Suppressor macrophage (primary cell): ENCODE measurements around the gene LBR.
"Not testable (repeated sequence)": the region's sequence is repeated elsewhere in the genome, so short reads cannot be mapped to it uniquely, and the experiment has no call there.

Experiments used
- DNase-seq, 4 experiments: peaks; one replicate each; pipeline ENCODE4 v3.0.0-alpha.2; 2020 to 2022

Gene LBR

GRCh38 chr1:225422795-225423517 lies 4.9 kb downstream of the LBR start:
- DNase-seq = no peak

GRCh38 chr1:225422031-225422605 lies 5.7 kb downstream of the LBR start:
- peak; percentile 27 to 61 (median 54) for DNase-seq

- DNase-seq = no peak
Observed at GRCh38 chr1:225418598-225418997, 9.2 kb downstream of the LBR start.

- no peak for DNase-seq
Observed at GRCh38 chr1:225418059-225418458, 9.8 kb downstream of the LBR start.

- no peak for DNase-seq
Observed at GRCh38 chr1:225415967-225416745, 11.7 kb downstream of the LBR start.

GRCh38 chr1:225415307-225415706 lies 12.5 kb downstream of the LBR start:
- DNase-seq = peak in 1 of 4 experiments; percentile 24

GRCh38 chr1:225413708-225414375 lies 14.0 kb downstream of the LBR start:
- DNase-seq = peak in 2 of 4 experiments; percentile 8 to 16

GRCh38 chr1:225412803-225413351 lies 15.0 kb downstream of the LBR start:
- no peak for DNase-seq

- DNase-seq = no peak
Observed at GRCh38 chr1:225412321-225412720, 15.5 kb downstream of the LBR start.

- no peak for DNase-seq
Observed at GRCh38 chr1:225410036-225410435, 17.8 kb downstream of the LBR start.

GRCh38 chr1:225409051-225409450 lies 18.8 kb downstream of the LBR start:
- no peak for DNase-seq

- no peak for DNase-seq
Observed at GRCh38 chr1:225408249-225408648, 19.6 kb downstream of the LBR start.

- DNase-seq = no peak
Observed at GRCh38 chr1:225407755-225408154, 20.1 kb downstream of the LBR start.

GRCh38 chr1:225406976-225407725 lies 20.7 kb downstream of the LBR start:
- DNase-seq = no peak

GRCh38 chr1:225400968-225401367 lies 26.9 kb downstream of the LBR start:
- DNase-seq = no peak

- DNase-seq = no peak
Observed at GRCh38 chr1:225396357-225396756, 31.5 kb downstream of the LBR start.

GRCh38 chr1:225389843-225390242 lies 38.0 kb downstream of the LBR start:
- DNase-seq = no peak

- DNase-seq = peak in 2 of 4 experiments; percentile 15 to 23
Observed at GRCh38 chr1:225388372-225388771, 39.5 kb downstream of the LBR start.

- not testable (repeated sequence) for DNase-seq
Observed at GRCh38 chr1:225386860-225387259, 41.0 kb downstream of the LBR start.

- DNase-seq = no peak
Observed at GRCh38 chr1:225380691-225381090, 47.1 kb downstream of the LBR start.

- no peak for DNase-seq
Observed at GRCh38 chr1:225378880-225379279, 49.0 kb downstream of the LBR start.

- no peak for DNase-seq
Observed at GRCh38 chr1:225374996-225375395, 52.8 kb downstream of the LBR start.
